HG03280 (cell line): Measurements from ENCODE around the gene CFAP410.
"Not testable (repeated sequence)": the region's sequence is repeated elsewhere in the genome, so short reads cannot be mapped to it uniquely, and the experiment has no call there.

ENCODE experiments used
- ATAC-seq: cut with Tn5 transposase; IDR thresholded peaks from one replicate; pipeline ENCODE4 v1.9.1; 2021; ENCODE audit warnings: mild to moderate bottlenecking, moderate library complexity; ENCODE audit not compliant: unreplicated experiment

CFAP410 gene

GRCh38 chr21:44319407-44320065, 19.7 kb downstream of the CFAP410 start:
- no peak for ATAC-seq

DNA sequence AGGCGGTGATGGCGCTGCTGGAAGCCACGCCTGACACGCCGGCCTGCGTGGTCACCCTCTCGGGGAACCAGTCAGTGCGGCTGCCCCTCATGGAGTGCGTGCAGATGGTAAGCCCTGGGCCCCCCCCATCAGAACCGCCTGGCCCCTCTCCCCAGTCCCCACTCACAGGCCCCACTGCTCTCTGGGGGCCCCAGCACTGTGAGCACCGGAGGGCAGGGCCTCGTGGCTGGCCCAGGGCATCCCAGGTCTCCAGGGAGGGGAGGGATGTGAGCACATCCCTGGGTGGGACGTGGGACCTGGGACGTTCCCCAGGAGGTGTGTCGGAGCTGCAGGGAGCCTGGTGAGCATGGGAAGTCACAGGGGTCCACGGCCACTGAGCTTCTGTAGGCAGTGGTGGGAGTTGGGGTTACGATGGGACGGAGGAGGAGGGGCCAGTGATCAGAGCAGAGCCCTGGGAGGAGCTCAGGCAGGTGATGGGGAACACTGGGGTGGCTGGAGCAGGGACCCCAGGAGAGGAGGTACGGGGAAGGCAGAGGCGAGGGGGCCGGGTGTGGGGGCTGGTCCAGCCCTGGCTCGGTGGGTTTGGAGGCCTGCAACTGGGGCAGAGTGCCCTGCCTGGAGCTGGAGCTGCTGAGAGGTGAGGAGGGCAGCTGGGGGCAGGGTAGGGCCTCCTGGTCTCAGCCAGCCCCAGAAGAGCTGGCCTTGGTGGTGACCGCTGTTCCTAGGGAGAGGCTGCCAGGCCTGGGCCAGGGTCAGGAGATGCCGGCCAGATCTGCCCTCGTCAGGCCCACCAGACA, 20.5 kb downstream of the CFAP410 start:
- ATAC-seq: no peak

GRCh38 chr21:44317871-44318270, 21.3 kb downstream of the CFAP410 start:
- no peak for ATAC-seq

- no peak for ATAC-seq
Observed at GRCh38 chr21:44317241-44317782, 21.9 kb downstream of the CFAP410 start.

DNA sequence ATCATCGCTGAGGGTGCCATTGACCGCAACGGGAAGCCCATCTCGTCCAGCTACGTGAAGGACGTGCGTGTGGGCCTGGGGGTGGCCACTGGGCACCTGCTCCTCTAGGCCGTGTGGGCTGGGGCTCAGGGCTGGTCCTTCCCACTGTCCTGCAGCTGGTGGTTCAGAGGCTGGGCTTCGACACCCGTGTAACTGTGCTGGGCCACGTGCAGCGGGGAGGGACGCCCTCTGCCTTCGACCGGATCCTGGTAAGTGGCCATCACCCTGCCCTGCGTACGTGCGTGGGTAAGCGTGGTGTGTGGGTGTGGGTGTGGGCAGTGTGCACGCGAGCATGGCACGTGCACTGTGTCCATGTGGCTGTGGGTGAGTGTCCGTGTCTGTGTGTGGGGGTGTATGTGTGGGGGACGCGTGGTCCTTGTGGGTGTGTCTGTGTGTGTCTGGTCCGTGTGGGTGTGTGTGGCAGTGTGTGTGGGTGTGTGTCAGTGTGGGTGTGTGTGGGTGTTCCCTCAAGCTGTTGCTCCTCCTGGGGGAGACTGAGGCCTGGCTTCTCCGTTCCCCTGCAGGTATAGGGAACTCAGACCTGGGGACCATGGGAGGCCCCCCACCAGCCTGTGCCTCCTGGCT, 22.8 kb downstream of the CFAP410 start:
- no peak for ATAC-seq

- no peak for ATAC-seq
Observed at GRCh38 chr21:44315691-44316203, 23.4 kb downstream of the CFAP410 start.

DNA sequence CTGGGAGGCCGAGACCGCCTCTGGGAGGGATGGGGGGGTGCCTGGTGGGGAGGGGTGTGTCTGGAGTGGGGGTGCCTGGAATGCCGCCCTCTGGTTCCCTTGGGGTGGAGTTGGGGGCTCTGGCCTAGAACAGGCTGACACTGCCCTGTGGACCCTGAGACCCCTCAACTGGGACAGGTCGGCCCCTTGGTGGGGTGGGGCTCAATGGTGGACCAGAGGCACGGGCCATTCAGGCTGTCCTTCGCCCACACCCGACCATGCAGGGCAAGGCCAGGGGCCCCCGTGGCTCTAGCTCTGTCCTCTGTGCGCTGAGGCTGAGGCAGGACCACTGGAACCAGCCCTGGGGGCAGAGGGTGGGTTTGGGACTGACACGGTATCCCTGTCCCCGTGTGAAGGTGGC, 24.6 kb downstream of the CFAP410 start:
- no peak for ATAC-seq

GRCh38 chr21:44314128-44314527, 25.1 kb downstream of the CFAP410 start:
- ATAC-seq: no peak

DNA sequence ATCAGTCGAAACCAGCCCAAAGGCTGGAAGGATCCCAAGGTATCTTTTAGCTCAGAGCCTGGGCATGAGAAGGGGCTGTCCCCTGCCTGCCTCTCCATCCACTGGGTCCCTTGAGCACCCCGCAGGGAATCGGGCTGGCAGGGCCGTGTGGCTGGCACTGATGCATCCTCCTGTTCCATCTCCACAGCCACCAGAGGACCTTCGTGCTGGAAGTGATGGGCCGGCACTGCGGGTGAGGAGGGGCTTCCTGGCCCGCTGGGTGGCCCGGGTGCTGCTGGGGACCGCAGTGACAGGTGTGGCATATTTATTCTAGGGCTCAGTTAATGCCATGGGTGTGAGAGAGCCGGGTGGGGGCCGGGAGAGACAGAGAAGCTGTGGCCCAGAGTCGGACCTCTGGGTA, 25.7 kb downstream of the CFAP410 start:
- ATAC-seq: no peak

DNA sequence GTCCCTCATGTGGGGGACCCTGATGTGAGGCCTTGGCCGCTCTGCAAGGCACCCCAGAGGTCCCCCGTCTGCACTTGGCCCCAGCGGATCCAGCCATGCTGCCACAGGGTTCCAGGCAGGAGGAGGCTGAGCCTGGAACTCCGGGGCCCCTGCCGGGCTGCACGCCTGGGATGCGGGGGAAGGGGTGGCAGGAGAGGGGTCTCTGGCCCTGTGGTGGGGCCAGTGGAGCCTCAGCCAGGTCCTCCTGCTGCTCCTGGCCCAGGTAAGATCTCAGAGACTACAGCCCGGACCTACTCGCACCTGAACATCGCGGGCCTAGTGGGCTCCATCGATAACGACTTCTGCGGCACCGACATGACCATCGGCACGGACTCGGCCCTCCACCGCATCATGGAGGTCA, 26.5 kb downstream of the CFAP410 start:
- no peak for ATAC-seq

DNA sequence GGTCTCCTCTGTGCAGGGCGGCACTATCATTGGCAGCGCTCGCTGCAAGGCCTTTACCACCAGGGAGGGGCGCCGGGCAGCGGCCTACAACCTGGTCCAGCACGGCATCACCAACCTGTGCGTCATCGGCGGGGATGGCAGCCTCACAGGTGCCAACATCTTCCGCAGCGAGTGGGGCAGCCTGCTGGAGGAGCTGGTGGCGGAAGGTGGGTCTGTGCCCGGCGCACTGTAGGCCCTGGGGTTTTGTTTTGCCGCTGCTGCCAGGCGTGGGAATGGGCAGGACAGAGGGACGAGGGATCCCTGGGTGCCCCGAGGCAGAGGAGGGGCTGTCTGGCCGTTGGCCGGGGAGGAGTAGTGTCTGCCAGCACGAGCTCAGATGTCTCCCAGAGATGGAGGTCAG, 27.1 kb downstream of the CFAP410 start:
- no peak for ATAC-seq

- no peak for ATAC-seq
Observed at GRCh38 chr21:44310628-44311507, 28.3 kb downstream of the CFAP410 start.

GRCh38 chr21:44306936-44307704, 32.1 kb downstream of the CFAP410 start:
- ATAC-seq: no peak

- no peak for ATAC-seq
Observed at GRCh38 chr21:44305691-44306090, 33.5 kb downstream of the CFAP410 start.

DNA sequence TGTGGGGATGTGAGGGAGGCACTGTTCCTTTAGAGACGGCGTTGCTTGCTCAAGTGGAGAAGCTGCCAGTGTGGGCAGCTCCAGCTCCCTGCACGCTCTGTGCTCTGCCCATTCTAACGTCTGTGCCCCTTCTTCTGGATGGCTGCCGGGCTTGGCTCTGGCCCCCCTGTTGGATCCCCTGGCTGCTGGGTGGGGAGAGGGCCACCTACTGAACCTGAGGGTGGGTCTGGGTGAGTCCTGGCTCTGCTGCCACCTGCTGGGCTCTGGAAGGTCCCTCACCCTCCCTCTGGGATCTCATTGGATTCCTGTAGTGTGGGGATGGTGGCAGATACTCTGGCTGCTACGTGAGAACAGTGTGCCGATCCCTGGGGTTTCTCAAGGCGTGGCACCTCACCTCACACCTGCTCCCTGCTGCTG, 34.3 kb downstream of the CFAP410 start:
- ATAC-seq: no peak

- ATAC-seq: no peak
Observed at GRCh38 chr21:44304011-44304616, 35.1 kb downstream of the CFAP410 start.

- ATAC-seq: no peak
Observed at GRCh38 chr21:44303490-44303981, 35.7 kb downstream of the CFAP410 start.

DNA sequence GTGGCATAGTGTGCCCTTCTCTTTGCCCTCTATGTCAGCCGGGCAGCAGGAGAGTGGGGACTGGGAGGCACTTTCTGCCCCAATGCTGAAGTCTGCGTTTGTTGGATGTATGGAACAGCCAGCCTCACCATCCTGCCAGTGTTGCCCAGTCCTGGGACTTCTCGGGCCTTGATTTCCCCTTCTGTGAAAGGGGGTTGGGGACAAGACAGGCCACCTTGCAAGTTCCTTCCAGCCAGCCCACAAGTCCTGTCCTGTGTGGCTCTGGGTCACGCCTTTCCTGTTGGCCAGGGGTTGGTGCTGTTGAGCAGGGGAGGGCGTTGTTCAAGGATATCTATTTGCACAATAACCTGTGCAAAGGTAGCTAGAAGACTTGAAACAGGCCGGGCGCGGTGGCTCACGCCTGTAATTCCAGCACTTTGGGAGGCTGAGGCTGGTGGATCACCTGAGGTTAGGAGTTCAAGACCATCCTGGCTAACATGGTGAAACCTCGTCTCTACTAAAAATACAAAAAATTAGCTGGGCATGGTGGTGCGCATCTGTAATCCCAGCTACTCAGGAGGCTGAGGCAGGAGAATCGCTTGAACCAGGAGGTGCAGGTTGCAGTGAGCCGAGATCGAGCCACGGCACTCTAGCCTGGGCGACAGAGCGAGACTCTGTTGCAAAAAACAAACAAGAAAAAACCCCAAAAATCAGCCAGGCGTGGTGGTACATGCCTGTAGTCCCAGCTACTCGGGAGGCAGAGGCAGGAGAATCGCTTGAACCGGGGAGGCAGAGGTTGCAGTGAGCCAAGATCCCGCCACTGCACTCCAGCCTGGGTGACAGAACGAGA, 36.4 kb downstream of the CFAP410 start:
- ATAC-seq: not testable (repeated sequence)
